ENCODE results near the gene GABBR2. TPM values are rescaled to one million over a fixed set of nuclear protein-coding genes. Genes with fewer than 3 reads are reported as not detected.
A peak's percentile ranks its signal among the peaks of the same experiment; 100 is the strongest.
"Not testable (repeated sequence)": the region's sequence is repeated elsewhere in the genome, so short reads cannot be mapped to it uniquely, and the experiment has no call there.

Gene GABBR2
- polyA plus RNA-seq, 1 donor: 0.63 TPM

- no peak for DNase-seq
Observed at GRCh38 chr9:98280162-98280561, 428.6 kb downstream of the GABBR2 start.

GRCh38 chr9:98276907-98277469 is 431.7 kb downstream of the GABBR2 start:
- DNase-seq: no peak

GRCh38 chr9:98275159-98275558 is 433.6 kb downstream of the GABBR2 start:
- no peak for DNase-seq

- DNase-seq: no peak
Observed at GRCh38 chr9:98272083-98272482, 436.7 kb downstream of the GABBR2 start.

GRCh38 chr9:98271479-98271878 is 437.3 kb downstream of the GABBR2 start:
- DNase-seq: no peak

GRCh38 chr9:98270284-98270683 is 438.5 kb downstream of the GABBR2 start:
- DNase-seq: not testable (repeated sequence)

GRCh38 chr9:98269652-98270051 is 439.1 kb downstream of the GABBR2 start:
- DNase-seq: not testable (repeated sequence)

- DNase-seq: not testable (repeated sequence)
Observed at GRCh38 chr9:98267556-98267955, 441.2 kb downstream of the GABBR2 start.

- DNase-seq: no peak
Observed at GRCh38 chr9:98264516-98264915, 444.2 kb downstream of the GABBR2 start.

GRCh38 chr9:98263482-98264357 is 445.0 kb downstream of the GABBR2 start:
- DNase-seq: peak; percentile 64

- no peak for DNase-seq
Observed at GRCh38 chr9:98263080-98263479, 445.7 kb downstream of the GABBR2 start.

- DNase-seq: no peak
Observed at GRCh38 chr9:98262056-98262455, 446.7 kb downstream of the GABBR2 start.

GRCh38 chr9:98260635-98261034 is 448.1 kb downstream of the GABBR2 start:
- no peak for DNase-seq

- DNase-seq: no peak
Observed at GRCh38 chr9:98259791-98260190, 448.9 kb downstream of the GABBR2 start.

- DNase-seq: no peak
Observed at GRCh38 chr9:98256756-98257155, 452.0 kb downstream of the GABBR2 start.

- peak; percentile 93 for DNase-seq
Observed at GRCh38 chr9:98255578-98256296, 453.0 kb downstream of the GABBR2 start, which contains the start of gene TBC1D2. Gene TBC1D2, minus strand, starts transcription at chr9:98255649. Its CDS starts 108 bp downstream, at chr9:98255541.

- peak; percentile 21 for DNase-seq
Observed at GRCh38 chr9:98255061-98255577, 453.6 kb downstream of the GABBR2 start.

GRCh38 chr9:98254228-98255060 is 454.3 kb downstream of the GABBR2 start:
- no peak for DNase-seq

- no peak for DNase-seq
Observed at GRCh38 chr9:98253565-98253964, 455.2 kb downstream of the GABBR2 start.

- no peak for DNase-seq
Observed at GRCh38 chr9:98251551-98251950, 457.2 kb downstream of the GABBR2 start.

GRCh38 chr9:98249771-98250170 is 459.0 kb downstream of the GABBR2 start:
- no peak for DNase-seq
